ENCODE results near the gene HYCC2. TPM values are rescaled to one million over a fixed set of nuclear protein-coding genes. Genes with fewer than 3 reads are reported as not detected.

HYCC2 gene
- total and polyA plus RNA-seq, 2 of the 8 experiments (the other 6 are each of a cell fraction or from before 2014, with no cell fraction given) = 0.86 to 8.0 TPM

GRCh38 chr2:201100497-201100896 lies 29.0 kb upstream of the HYCC2 start:
- Histone ChIP-seq H3K4me1 (replicated peaks in 1 of 4; ENCODE audit: control insufficient read depth in 3 of 4, insufficient read depth in 4 of 4, low read length in 3 of 4) (no peaks in the 10 kb centered on the region), H2BK15ac (ENCODE audit: low read length) (no peak overlapping the region), H3K79me2 (ENCODE audit: control insufficient read depth in 1 of 2, insufficient read depth in 2 of 2, low read length in 2 of 2) (no peaks in the 10 kb centered on the region), H2BK5ac (ENCODE audit: low read depth, low read length) (no peak overlapping the region), H3K36me3 (ENCODE audit: control insufficient read depth in 2 of 4, insufficient read depth in 4 of 4, low read length in 3 of 4) (no peaks in the 10 kb centered on the region), H3K56ac (replicated peaks; ENCODE audit: insufficient read length, low read depth, low read length) (no peak overlapping the region), H2AK5ac (ENCODE audit: low read depth, low read length) (no peak overlapping the region), H3K4me2 (ENCODE audit: insufficient read depth in 1 of 2, low read depth in 2 of 2, low read length in 2 of 2) (no peak overlapping the region), H3K4me3 (ENCODE audit: extremely low read depth in 1 of 4, insufficient read depth in 2 of 4, low read depth in 3 of 4, low read length in 4 of 4) (no peak overlapping the region), H2AFZ (ENCODE audit: low read length) (no peak overlapping the region), H3K27ac (ENCODE audit: low read depth, low read length) (no peak overlapping the region), H2BK12ac (ENCODE audit: low read depth, low read length) (no peak overlapping the region), H4K5ac (ENCODE audit: insufficient read length, low read depth, low read length) (no peak overlapping the region), H2BK20ac (ENCODE audit: low read length) (no peak overlapping the region), H3K9ac (replicated peaks in 1 of 4; ENCODE audit: extremely low read depth in 1 of 4, low read depth in 3 of 4, low read length in 3 of 4) (no peak overlapping the region), H4K20me1 (replicated peaks in 1 of 2; ENCODE audit: control insufficient read depth in 1 of 2, insufficient read depth in 2 of 2, low read length in 2 of 2) (no peaks in the 10 kb centered on the region), H3K27me3 (replicated peaks in 1 of 4; ENCODE audit: control insufficient read depth in 3 of 4, extremely low read depth in 1 of 4, insufficient read depth in 3 of 4, low read length in 3 of 4) (no peaks in the 10 kb centered on the region), H2BK120ac (replicated peaks; ENCODE audit: low read depth, low read length) (no peak overlapping the region), H3K14ac (ENCODE audit: insufficient read length) (no peak overlapping the region), H3K79me1 (ENCODE audit: low read depth, low read length) (no peaks in the 10 kb centered on the region), H4K91ac (replicated peaks; ENCODE audit: insufficient read length, low read length) (no peak overlapping the region), H3K9me3 (ENCODE audit: insufficient read depth in 2 of 2, low read depth in 1 of 2, low read length in 1 of 2) (no peaks in the 10 kb centered on the region), H3K4ac (replicated peaks; ENCODE audit: insufficient read length, low read depth, low read length) (no peak overlapping the region), H3K23ac (ENCODE audit: insufficient read length) (no peak overlapping the region), H3K18ac (ENCODE audit: extremely low read depth, low read length) (no peak overlapping the region), H3K23me2 (ENCODE audit: low read depth, low read length) (no peaks in the 10 kb centered on the region), H4K8ac (ENCODE audit: extremely low read depth, insufficient read depth, low read length) (no peak overlapping the region)
- POLR2A ChIA-PET (ENCODE audit: partially characterized antibody) = interaction anchor here (1.5 kb wide), 1 partner anchor 12 kb away, joined by 4 read pairs; no protein-coding TSS in a partner anchor
- DNase-seq (ENCODE audit: low read depth in 1 of 2, low spot score in 2 of 2) (no peak), FAIRE-seq (no peak)
- 97% methylated on average over 3 of the region's 3 CpGs; no CpG with 5 or more reads in 1 of the 2 experiments for WGBS, 2 experiments (ENCODE audit: extremely low coverage in 1 of 2, insufficient coverage in 1 of 2, insufficient read length in 1 of 2, insufficient replicate concordance in 2 of 2, low coverage in 1 of 2, low lambda C conversion rate in 2 of 2, missing lambda C conversion rate in 1 of 2)
- CTCF ChIA-PET (ENCODE audit: partially characterized antibody) = interaction anchor here (0.6 to 0.9 kb wide), 2 partner anchors 10 to 40 kb away, joined by 3 to 4 read pairs; no protein-coding TSS in a partner anchor
- TF ChIP-seq MAX (IDR thresholded peaks at IDR 0.05) (no peak), EP300 (IDR thresholded peaks at IDR 0.05; ENCODE audit: borderline replicate concordance in 1 of 2, low read depth in 2 of 2, low read length in 2 of 2) (no peak), GABPA (IDR thresholded peaks at IDR 0.05; ENCODE audit: borderline replicate concordance, insufficient read depth, low read length) (no peak), USF2 (IDR thresholded peaks at IDR 0.05; ENCODE audit: low read length) (no peak), KDM5A (IDR thresholded peaks at IDR 0.05; ENCODE audit: low read length) (no peak), BRCA1 (IDR thresholded peaks at IDR 0.05; ENCODE audit: low read depth, low read length) (no peak), FOSL1 (IDR thresholded peaks at IDR 0.05; ENCODE audit: insufficient read depth, low read depth, low read length) (no peak), EZH2 (IDR thresholded peaks at IDR 0.05; ENCODE audit: low read depth, low read length, severe bottlenecking) (no peak), CHD1 (IDR thresholded peaks at IDR 0.05; ENCODE audit: low read depth, low read length) (no peak), SP1 (IDR thresholded peaks at IDR 0.05; ENCODE audit: low read depth, low read length) (no peak), TAF1 (IDR thresholded peaks at IDR 0.05; ENCODE audit: low read depth, low read length) (no peak), NRF1 (IDR thresholded peaks at IDR 0.05; ENCODE audit: low read depth, low read length) (no peak), TCF12 (IDR thresholded peaks at IDR 0.05; ENCODE audit: low read depth, low read length) (no peak), SRF (IDR thresholded peaks at IDR 0.05; ENCODE audit: low read depth, low read length) (no peak)

Data from H1 (cell line).